ENCODE data around the gene RPS27. TPM values are rescaled to one million over a fixed set of nuclear protein-coding genes. Genes with fewer than 3 reads are reported as not detected.

RPS27 gene
- 1,011 and 1,806 TPM in 2 replicates for total RNA-seq

- peak; percentile 96 for DNase-seq (ENCODE audit: extremely low read depth, low read depth, low spot score)
Observed at GRCh38 chr1:153990468-153991150, at the start of gene RPS27. Gene RPS27 (plus strand): TSS chr1:153990762. CDS start chr1:153990797, 35 bp downstream.

DNA sequence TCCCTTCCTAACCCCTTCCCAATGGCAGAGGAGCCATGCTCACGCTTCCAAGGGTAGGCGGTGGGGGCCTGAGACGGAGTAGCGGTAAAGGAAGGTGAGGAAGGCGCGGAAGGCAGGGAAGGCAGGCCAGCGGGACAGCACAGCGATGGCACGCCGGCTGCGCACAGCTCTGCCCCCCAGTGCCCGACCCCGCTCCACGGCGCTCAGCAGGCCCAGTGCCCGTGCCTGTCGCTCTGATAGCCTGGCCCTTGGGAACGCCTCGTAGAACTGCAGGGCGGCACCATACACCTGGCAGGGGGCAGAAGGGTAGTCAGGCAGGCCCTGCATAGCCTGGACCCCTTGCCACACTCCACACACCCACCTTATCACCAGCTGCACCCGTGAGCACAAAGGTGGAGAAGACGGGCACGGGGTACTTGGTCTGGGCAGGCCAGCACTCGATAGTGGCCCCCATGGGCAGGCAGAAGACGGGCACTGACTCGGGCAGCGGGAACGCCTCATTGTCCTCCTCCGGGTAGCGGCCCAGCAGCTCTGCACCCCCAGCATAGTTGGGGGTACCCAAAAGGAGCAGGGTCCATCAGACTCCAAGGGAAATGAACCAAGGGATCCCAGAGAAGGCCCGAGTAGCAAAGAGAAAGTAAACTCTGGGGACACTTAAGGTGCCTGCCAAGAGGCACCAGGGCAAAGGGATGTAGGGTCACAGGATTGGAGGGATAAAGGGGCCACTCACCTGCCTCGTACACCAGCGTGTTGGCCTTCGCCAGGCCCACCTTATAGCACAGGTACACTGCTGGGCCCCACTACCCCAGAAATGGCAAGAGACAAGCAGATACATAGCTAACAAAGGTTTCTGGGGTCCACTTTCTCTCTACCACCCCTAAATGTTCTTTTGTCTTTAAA lies 48.5 kb upstream of the RPS27 start:
- DNase-seq (ENCODE audit: extremely low read depth, low read depth, low spot score), result no peak

DNA sequence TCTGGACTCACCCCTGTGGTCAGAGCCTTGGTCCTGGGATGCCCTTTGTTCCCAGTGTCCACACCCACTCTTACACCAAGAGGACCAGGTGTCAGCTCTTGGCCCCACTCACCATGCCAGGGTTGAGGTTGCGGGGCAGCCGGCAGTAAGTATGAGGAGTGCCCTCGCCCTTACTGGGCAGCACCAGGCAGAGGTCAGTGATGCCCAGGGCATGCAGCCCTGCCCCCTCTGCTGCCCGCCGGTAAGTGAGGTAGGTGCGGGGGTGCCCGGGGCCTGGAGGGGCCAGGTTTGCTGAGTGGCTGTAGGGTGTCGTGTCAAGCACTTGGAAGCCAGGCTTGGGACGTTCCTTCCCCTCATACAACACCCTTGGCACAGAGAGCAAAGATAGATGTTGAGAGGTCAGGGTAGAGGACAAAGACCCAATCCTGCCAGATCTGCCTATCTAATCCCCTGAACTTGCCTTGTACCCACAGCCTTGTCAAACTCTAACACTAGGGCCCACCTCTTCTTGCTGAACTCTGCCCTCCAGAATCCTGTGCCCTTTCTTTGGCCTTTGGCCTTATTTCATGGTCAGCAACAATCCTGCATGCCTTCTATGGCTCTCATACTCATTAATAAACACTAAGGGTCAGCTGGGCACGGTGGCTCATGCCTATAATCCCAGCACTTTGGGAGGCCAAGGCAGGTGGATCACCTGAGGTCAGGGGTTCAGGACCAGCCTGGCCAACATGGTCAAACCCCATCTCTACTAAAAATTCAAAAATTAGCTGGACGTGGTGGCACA lies 47.6 kb upstream of the RPS27 start:
- DNase-seq (ENCODE audit: extremely low read depth, low read depth, low spot score), result no peak

DNA sequence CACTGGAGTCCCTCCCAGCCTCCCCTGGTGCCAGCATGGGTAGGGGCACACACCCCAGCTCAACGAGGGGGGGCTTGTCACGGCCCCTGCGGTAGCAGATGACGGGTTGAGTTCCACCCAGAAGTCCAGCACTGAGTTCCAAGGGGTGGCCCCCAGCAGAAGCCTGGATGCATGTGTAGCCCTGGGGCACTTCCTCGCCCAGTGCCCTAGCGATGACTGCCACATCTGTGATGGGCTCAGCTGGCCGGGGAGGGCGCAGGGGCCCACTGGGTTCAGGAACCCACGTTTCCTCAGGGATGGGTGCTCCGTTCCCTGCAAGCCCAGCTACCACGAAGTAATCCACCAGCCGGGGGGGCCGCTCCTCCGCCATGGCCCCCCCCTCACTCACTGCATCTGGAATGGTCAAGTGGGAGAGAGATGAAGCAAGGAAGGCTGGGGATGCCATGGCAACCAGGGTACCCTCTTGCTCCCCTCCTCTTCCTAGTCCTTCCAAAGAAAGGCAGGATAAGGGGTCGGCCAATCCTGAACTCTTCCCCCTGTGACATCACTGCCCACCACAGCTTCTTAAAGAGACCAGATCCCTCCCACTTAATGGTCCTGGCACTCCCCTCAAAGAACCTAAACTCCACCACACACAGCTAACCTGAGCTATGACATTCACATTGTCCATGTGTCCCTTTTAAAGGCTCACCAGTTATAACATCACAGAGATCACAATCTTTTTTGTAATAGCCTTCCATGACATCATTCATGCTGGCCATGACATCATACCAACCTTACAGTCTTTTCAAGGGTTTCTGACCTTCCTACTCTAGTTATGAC lies 46.3 kb upstream of the RPS27 start:
- DNase-seq (ENCODE audit: extremely low read depth, low read depth, low spot score), result no peak

DNA sequence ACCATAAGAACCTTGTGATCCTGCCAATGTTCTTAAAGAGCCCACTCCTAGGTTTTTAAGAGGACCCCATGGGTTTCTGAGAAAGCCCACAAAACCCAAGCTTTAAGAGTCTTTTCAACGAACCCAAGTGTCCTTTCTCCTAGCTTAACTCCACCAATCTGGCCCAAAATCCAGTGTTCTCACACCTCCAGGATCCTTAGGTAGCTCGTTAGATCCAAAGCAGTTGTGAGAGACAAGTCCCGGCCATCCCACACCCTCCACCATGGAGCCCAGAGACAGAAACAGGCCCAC lies 45.8 kb upstream of the RPS27 start:
- DNase-seq (ENCODE audit: extremely low read depth, low read depth, low spot score), result no peak

GRCh38 chr1:153945131-153945794 lies 45.3 kb upstream of the RPS27 start:
- DNase-seq (ENCODE audit: extremely low read depth, low read depth, low spot score), result no peak

DNA sequence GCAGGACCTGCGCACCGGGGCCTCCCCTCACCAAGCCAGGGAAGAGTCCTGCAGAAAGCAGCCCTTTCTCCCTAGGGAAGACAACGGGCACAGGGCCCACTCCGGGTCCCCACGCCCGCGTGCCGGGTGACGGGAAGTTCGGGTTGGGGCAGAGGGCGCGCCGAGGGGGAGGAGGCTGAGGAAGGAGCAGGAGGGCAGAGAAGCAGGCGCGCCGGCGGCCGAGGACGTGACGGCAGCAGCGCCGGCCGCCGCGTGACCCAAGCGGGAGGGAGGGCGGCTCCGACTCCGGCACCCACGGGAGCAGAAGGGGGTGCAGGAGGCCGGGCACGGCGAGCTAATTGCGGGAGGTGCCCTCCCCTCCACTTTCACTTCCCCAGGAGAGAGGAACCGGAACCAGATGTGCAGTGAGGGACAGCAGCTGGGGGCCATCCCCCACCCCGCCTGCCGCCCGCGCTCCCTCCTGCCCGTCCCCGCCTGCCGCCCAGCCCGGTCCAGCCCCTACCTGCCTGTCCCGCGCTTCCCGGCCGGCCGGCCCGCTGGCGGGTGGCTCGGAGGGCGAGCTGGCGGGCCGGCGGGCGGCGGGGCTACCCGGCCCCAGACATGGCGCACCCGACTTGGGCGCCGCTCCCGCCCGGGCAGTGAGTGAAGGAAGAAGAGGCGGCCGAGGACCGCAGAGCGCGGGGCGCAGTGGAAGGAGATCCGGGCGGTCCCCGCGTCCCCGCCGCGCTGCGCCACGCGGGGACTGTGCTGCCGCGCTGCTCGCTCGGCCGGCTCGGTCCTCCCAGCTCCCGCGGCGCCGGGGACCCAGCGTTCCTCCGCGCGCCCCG lies 44.6 kb upstream of the RPS27 start:
- no peak for DNase-seq (ENCODE audit: extremely low read depth, low read depth, low spot score)

DNA sequence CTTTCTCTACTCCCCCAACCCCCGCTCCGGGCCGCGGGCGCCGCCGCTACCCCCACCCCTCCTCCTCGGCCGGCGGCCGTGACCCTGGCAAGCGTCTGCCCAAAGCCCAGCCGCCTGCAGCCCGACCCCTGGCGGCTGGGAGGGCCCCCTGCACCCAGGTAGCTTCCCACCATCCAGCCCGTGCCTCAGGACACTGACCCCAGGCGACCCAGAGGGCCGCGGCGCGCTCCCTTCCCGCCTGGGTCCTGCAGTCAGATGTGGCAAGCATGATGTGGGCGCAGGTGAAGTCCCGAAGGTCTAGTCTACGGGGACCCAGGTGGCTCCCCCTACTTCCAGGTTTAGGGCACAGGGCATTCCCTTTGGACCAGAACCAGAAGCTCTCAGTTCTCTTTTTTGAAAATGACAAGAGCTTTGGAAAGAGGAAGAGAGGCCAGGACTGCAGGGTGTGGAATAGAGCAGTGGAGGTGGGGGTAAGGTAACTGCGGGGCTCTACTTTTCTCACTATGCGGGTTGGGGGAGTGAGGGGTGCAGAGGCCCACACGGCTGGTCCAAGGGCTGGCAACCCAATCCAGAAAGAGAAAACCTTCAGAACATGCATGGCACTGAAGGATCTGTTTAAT lies 43.8 kb upstream of the RPS27 start, which contains the start of gene DENND4B:
Gene DENND4B, minus strand, starts transcription at position 97 of the 620 bp plus-strand sequence. CDS start 2,344 bp downstream, outside the sequence.
- no peak for DNase-seq (ENCODE audit: extremely low read depth, low read depth, low spot score)

GRCh38 chr1:153951183-153951582 lies 39.4 kb upstream of the RPS27 start:
- no peak for DNase-seq (ENCODE audit: extremely low read depth, low read depth, low spot score)

DNA sequence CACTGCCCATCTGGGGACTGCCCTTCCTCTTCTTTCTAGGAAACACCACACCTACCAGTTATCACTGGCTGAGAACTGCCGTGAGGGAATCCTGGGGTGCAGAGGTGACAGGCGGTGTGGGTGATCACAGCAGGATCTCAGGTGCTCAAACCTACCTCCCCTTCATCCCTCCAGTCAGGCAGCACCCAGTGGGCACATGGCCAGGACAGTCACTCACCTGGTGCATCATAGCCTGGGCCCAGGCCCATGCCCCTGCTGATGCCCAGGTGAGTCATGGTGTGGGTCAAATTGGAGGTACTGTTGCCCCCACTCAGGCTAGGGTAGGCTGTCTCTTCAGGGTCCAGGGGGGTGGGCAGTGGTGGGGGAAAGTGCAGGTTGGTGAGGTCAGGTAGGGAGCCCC lies 38.8 kb upstream of the RPS27 start:
- DNase-seq (ENCODE audit: extremely low read depth, low read depth, low spot score), result no peak

- no peak for DNase-seq (ENCODE audit: extremely low read depth, low read depth, low spot score)
Observed at GRCh38 chr1:153953859-153954365, 36.6 kb upstream of the RPS27 start.

DNA sequence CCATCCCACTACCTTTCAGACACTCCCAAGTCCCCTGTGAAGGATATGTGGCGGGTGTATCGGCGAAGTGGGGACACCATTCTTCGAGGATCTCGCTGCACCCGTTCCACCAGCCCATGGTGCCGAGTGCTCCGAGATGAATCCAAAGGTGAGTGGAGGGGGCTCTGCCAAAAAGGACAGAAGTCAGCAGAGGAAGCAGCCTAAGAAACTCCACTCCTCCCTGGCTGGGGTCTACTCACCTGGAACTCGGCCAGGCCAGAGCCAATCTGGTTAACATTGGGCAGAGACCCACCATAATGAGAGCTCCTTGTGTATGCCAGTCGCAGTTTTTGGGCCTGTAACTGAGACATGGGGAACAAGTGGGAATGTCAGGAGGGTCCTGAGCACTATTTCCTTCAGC lies 35.7 kb upstream of the RPS27 start:
- no peak for DNase-seq (ENCODE audit: extremely low read depth, low read depth, low spot score)

GRCh38 chr1:153956997-153957715 lies 33.4 kb upstream of the RPS27 start:
- DNase-seq (ENCODE audit: extremely low read depth, low read depth, low spot score), result no peak

DNA sequence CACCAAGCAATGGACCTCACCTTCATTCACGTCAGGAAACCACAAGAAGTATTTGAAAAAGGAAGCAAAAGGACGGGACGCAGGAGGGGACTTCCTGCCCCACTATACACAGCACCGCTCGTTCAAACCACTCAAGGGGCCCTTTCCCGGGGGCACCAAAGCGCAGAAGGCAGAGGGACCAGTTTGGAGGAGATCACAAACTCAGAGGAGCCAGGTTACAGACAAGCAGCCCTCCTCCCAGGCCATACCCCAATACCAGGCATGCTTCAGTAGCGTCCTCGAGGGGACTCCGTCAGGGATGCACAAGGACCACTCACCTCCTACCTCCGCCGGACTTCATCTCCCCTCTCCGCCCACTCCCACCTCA lies 32.8 kb upstream of the RPS27 start:
- DNase-seq (ENCODE audit: extremely low read depth, low read depth, low spot score), result no peak

GRCh38 chr1:153958111-153958960 lies 32.2 kb upstream of the RPS27 start, which contains the start of gene CRTC2:
Gene CRTC2 (minus strand): TSS chr1:153958612. CDS start chr1:153958497, 115 bp downstream.
- DNase-seq (ENCODE audit: extremely low read depth, low read depth, low spot score), result no peak

DNA sequence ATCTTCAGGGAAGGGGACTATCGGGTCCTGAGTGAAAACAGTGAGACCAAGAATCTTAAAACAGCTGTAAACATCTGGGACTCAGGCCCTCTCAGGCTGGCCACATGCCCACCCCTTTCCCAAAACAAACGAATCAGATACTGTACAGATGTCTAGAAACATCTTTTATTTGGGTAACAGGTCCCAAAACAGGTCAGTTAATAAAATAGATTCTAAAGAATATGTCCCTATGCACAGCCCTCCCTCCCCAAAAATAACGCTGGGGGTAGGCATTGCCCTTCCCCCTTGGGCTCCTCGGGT lies 31.7 kb upstream of the RPS27 start:
- DNase-seq (ENCODE audit: extremely low read depth, low read depth, low spot score), result no peak

DNA sequence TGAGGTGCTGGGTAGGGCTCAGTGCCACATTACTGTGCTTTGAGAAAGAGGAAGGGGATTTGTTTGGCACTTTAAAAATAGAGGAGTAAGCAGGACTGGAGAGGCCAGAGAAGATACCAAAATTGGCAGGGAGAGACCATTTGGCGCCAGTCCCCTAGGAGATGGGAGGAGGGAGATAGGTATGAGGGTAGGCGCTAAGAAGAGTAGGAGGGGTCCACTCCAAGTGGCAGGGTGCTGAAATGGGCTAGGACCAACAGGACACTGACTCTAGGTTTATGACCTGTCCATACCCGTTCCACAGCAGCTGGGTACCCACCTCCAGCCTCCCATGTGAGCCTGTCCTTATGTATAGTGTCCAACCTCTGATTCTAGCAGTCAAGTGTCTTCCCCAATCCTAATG lies 31.1 kb upstream of the RPS27 start:
- DNase-seq (ENCODE audit: extremely low read depth, low read depth, low spot score), result no peak
